ENCODE data around the gene LRTM2.

LRTM2 gene

DNA sequence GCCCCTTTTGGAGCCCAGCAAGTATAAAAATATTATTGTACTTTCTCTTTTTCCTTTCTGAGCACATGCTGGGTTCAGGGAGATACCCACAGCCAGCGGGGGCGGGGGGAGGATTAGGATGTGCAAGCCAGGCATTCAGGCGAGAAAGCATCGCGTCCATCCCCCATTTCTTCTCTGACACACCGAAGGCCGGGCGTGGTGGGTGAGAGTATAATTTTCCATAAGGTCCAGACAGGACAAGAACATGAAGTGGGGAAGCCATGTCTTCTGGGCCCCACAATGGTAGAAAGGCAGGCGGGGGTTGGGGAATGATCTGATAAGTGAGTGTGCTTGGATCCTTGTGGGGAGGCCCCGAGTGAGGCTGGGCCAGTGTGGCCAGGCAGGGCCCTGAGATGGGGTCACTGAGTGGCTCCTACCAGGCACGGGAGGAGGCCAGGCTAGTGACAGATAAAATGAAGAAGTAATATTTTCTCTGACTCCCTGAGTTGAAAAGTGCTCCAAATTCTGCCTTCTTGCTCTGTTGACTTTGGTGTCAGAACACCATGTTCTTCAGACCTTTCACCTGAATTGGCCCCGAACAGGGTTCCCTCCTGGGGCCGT is 10.7 kb upstream of the LRTM2 start:
- no peaks in the 10 kb centered on the region for H3K36me3 ChIP-seq (ENCODE audit: control insufficient read depth in 2 of 2, insufficient read depth in 1 of 2, low read length in 2 of 2)
- POLR2A ChIA-PET: no interaction called here
- TF ChIP-seq GLIS1 (tag by site-specific recombination; IDR thresholded peaks at IDR 0.05): no peak
- TF ChIP-seq ZNF221 (tag by site-specific recombination; IDR thresholded peaks at IDR 0.05; ENCODE audit: borderline replicate concordance): no peak
- TF ChIP-seq ZNF670 (tag by site-specific recombination; IDR thresholded peaks at IDR 0.05; ENCODE audit: low read depth): no peak
- no peak for TF ChIP-seq PRDM10 (tag by site-specific recombination; IDR thresholded peaks at IDR 0.05)
- TF ChIP-seq, protein P1, sequence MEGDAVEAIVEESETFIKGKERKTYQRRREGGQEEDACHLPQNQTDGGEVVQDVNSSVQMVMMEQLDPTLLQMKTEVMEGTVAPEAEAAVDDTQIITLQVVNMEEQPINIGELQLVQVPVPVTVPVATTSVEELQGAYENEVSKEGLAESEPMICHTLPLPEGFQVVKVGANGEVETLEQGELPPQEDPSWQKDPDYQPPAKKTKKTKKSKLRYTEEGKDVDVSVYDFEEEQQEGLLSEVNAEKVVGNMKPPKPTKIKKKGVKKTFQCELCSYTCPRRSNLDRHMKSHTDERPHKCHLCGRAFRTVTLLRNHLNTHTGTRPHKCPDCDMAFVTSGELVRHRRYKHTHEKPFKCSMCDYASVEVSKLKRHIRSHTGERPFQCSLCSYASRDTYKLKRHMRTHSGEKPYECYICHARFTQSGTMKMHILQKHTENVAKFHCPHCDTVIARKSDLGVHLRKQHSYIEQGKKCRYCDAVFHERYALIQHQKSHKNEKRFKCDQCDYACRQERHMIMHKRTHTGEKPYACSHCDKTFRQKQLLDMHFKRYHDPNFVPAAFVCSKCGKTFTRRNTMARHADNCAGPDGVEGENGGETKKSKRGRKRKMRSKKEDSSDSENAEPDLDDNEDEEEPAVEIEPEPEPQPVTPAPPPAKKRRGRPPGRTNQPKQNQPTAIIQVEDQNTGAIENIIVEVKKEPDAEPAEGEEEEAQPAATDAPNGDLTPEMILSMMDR (tag by site-specific recombination; IDR thresholded peaks at IDR 0.05): no peak
- TF ChIP-seq ZNF639 (tag by site-specific recombination; IDR thresholded peaks at IDR 0.05): no peak
- no peak for TF ChIP-seq ZNF214 (tag by site-specific recombination; IDR thresholded peaks at IDR 0.05; ENCODE audit: borderline replicate concordance)
- no peak for TF ChIP-seq EGR2 (tag by site-specific recombination; IDR thresholded peaks at IDR 0.05; ENCODE audit: low read depth)
- no peak for TF ChIP-seq ZNF112 (tag by site-specific recombination; IDR thresholded peaks at IDR 0.05)
- no peak for TF ChIP-seq ZBTB26 (tag by site-specific recombination; optimal IDR thresholded peaks at IDR 0.05)
- H3K27ac ChIP-seq (ENCODE audit: extremely low read depth, low read depth, low read length): no peak overlapping the region
- H3K9me3 ChIP-seq (ENCODE audit: control insufficient read depth, insufficient read depth, low read depth, low read length): no peaks in the 10 kb centered on the region
- H3K4me1 ChIP-seq (ENCODE audit: control insufficient read depth, insufficient read depth, low read length): no peaks in the 10 kb centered on the region
- no peak overlapping the region for H3K4me3 ChIP-seq (ENCODE audit: low read depth, low read length)
- CTCF ChIA-PET: interaction anchor here (0.7 kb wide), 1 partner anchor 130 kb away, joined by 3 read pairs; no protein-coding TSS in a partner anchor

DNA sequence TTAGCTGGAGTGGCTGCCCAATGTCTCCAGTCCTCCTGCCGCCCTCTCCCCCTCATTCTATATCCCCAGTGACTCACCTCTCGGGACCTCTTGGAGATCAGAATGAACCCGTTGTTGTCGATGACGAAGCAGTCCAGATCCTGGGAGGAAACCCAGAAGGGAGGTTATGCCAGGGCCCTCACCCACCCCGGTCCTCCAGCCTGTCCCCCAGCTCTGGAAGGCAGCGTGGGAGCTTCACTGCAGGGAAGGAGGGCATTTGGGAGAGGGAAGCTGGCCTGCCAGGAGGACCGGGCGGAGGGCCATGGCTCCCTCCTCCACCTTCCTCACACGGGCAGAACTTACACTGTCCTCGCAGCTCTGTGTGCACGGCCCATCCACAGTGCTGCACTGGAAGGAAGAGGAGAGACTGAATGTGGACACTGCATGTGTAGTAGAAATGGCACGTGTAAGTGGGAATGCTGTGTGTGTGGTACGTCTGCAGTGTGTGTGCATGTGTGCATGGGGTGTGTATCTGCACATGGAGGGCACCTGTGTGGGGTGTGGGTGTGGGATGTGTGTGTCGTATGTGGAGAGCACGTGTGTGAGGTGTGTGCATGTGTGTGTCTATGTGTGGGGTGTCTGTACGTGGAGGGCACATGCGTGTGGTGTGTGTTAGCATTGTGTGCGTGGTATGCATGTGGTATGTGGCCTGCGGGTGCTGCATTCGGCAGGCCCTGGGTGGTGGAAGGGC is 10.0 kb upstream of the LRTM2 start:
- ChIA-PET POLR2A (no interaction called here), CTCF (interaction anchor here (0.7 to 1.6 kb wide), 2 partner anchors 129 to 130 kb away, joined by 3 to 6 read pairs; no protein-coding TSS in a partner anchor)
- no peak overlapping the region for H3K27ac ChIP-seq (ENCODE audit: extremely low read depth, low read depth, low read length)
- no peaks in the 10 kb centered on the region for H3K36me3 ChIP-seq (ENCODE audit: control insufficient read depth in 2 of 2, insufficient read depth in 1 of 2, low read length in 2 of 2)
- H3K9me3 ChIP-seq (ENCODE audit: control insufficient read depth, insufficient read depth, low read depth, low read length): no peaks in the 10 kb centered on the region
- TF ChIP-seq GLIS2 (tag by site-specific recombination; IDR thresholded peaks at IDR 0.05) (0 out of 2 replicates have a peak, but pooled peaks have one; percentile 19), ZBTB26 (tag by site-specific recombination; optimal IDR thresholded peaks at IDR 0.05) (no peak), ZNF670 (tag by site-specific recombination; IDR thresholded peaks at IDR 0.05; ENCODE audit: low read depth) (no peak)
- H3K4me1 ChIP-seq (ENCODE audit: control insufficient read depth, insufficient read depth, low read length): no peaks in the 10 kb centered on the region
- no peak overlapping the region for H3K4me3 ChIP-seq (ENCODE audit: low read depth, low read length)
